ENCODE measurements around the gene PRKD2. TPM values are rescaled to one million over a fixed set of nuclear protein-coding genes. Genes with fewer than 3 reads are reported as not detected.

The PRKD2 gene
- total RNA-seq (ENCODE audit: low replicate concordance) = 14.5 and 16.5 TPM in 2 replicates

GRCh38 chr19:46717034-46717715, at the start of gene PRKD2:
Gene PRKD2, minus strand, starts transcription at chr19:46717114. Its CDS starts 744 bp downstream, at chr19:46716370.

GRCh38 chr19:46746281-46747057, 29.6 kb upstream of the PRKD2 start, which contains the start of gene STRN4:
Gene STRN4, minus strand, starts transcription at chr19:46746450. Its CDS starts 20 bp downstream, at chr19:46746430.

GRCh38 chr19:46745521-46746280, 28.8 kb upstream of the PRKD2 start, which contains the start of gene FKRP:
Gene FKRP, plus strand, starts transcription at chr19:46746057. Its CDS starts 9,394 bp downstream, at chr19:46755451.

DNA sequence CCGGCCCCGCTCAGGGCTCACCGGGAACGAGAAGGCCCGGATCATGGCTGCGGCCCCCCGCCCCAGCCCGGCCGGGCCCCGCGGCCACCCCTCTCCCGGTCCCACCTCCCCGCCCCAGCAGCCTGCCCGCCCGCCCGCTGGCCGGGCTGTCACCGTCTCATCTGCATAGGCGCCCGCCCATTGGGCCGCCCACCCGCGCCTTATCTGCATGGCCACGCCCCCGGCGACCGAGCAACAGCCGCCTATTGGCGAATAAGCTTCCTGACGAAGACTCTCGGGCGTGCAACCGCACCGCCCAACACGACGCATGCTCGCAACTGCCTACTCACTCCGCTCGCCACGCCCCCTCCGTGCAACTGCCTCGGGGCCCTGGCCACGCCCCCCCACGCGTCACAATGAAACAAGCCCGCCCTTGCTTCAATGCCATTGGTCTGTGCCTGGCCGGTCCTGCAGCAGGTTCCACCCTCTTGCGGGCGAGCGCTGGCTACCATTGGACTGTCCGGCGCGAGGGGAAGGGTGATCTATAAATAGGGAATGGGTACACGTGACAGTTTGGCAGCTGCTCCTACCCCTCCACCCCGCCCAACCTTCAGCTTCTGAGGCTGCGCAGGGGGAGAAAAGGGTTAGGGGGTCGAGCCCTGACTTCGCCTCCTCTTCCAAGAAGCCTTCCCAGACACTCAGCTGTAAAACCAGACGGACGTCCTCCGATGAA, 55.7 kb downstream of the PRKD2 start, which contains the start of gene DACT3:
TSS of gene DACT3 (minus strand) at position 163 of the 712 bp plus-strand sequence. CDS start at position 45, 118 bp downstream.

DNA sequence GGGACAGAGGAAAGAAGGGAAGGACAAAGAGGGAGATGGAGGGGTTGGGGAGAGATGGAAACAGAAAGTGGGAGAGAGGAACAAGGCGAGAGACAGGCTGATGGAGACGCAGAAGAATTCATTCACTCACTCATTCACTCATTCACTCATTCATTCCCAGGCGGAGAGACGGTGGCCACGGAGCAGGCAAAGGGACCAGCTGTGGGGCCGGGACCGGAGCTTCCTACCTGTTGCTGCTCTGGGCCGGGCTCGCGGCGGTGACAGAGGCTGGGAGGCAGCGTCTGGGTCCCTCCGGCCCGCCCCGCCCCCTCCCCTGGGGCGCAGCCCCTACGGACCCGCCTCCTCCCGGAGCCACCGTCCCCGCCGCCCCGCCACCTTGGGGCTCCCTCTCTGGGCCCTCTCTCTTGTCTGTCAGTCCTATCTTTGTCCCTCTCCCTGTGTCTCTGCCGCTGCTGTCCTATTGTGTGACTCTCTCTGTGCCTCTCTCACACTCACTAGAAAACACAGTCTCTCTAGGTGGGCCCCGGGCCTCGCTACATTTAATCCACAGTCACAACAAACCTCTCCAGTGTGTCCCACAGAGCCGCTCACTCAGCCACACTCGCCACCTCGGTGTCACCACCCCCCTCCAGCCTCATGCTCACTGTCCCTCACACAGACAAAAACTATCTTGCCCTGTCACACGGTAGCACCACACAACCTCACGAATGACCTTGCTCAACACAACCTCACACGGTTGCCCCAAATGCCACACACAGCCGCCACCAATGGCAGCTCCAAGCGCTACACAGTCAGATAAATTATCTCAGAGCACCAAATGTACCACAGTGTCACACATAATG, 80.8 kb downstream of the PRKD2 start, which contains the start of gene GNG8:
TSS of gene GNG8 (minus strand) at position 283 of the 842 bp plus-strand sequence. CDS start 1,520 bp downstream, outside the sequence.

GRCh38 chr19:46624958-46625661, 91.8 kb downstream of the PRKD2 start, which contains the start of gene PTGIR:
Gene PTGIR, minus strand, starts transcription at chr19:46625089. Its CDS starts 864 bp downstream, at chr19:46624225.

Other genes starting within 250 kb of the PRKD2 start
- 0.94 and 6.5 TPM in 2 replicates for gene PNMA8A, start 245.6 kb downstream of the PRKD2 start, total RNA-seq (ENCODE audit: low replicate concordance)
- 0.38 and 3.6 TPM in 2 replicates for gene PNMA8B, start 221.2 kb downstream of the PRKD2 start, total RNA-seq (ENCODE audit: low replicate concordance)
- gene CALM3, start 115.8 kb downstream of the PRKD2 start, total RNA-seq (ENCODE audit: low replicate concordance) = 145 and 560 TPM in 2 replicates
- 8.5 and 17.7 TPM in 2 replicates for gene PTGIR, start 92.0 kb downstream of the PRKD2 start, total RNA-seq (ENCODE audit: low replicate concordance)
- not detected in 2 replicates for gene GNG8, start 80.9 kb downstream of the PRKD2 start, total RNA-seq (ENCODE audit: low replicate concordance)
- gene DACT3, start 55.9 kb downstream of the PRKD2 start, total RNA-seq (ENCODE audit: low replicate concordance) = 1.1 and 6.5 TPM in 2 replicates
- 5.6 and 10.2 TPM in 2 replicates for gene FKRP, start 28.9 kb upstream of the PRKD2 start, total RNA-seq (ENCODE audit: low replicate concordance)
- gene STRN4, start 29.3 kb upstream of the PRKD2 start, total RNA-seq (ENCODE audit: low replicate concordance) = 60.3 and 74.8 TPM in 2 replicates
- 89.9 and 97.9 TPM in 2 replicates for gene SLC1A5, start 71.5 kb upstream of the PRKD2 start, total RNA-seq (ENCODE audit: low replicate concordance)
- gene AP2S1, start 133.7 kb upstream of the PRKD2 start, total RNA-seq (ENCODE audit: low replicate concordance) = 168 and 192 TPM in 2 replicates
- 26.1 and 29.8 TPM in 2 replicates for gene ARHGAP35, start 143.9 kb upstream of the PRKD2 start, total RNA-seq (ENCODE audit: low replicate concordance)

All from smooth muscle cell of the coronary artery (primary cell).